ENCODE results near the gene TRIM56.
A peak's percentile ranks its signal among the peaks of the same experiment; 100 is the strongest.
"Not testable (repeated sequence)": the region's sequence is repeated elsewhere in the genome, so short reads cannot be mapped to it uniquely, and the experiment has no call there.

TRIM56 gene

GRCh38 chr7:101088858-101089529 is 3.7 kb downstream of the TRIM56 start:
- FAIRE-seq (no peak), DNase-seq (ENCODE audit: low spot score) (no peak)

- FAIRE-seq (no peak), DNase-seq (ENCODE audit: low spot score) (no peak)
Measured at GRCh38 chr7:101089876-101090275, 4.6 kb downstream of the TRIM56 start.

- DNase-seq (ENCODE audit: low spot score); FAIRE-seq: not testable (repeated sequence)
Measured at GRCh38 chr7:101092266-101092905, 7.1 kb downstream of the TRIM56 start.

GRCh38 chr7:101093906-101094305 is 8.6 kb downstream of the TRIM56 start:
- FAIRE-seq, result peak; percentile 52
- DNase-seq (ENCODE audit: low spot score), result peak; percentile 62

- FAIRE-seq (no peak), DNase-seq (ENCODE audit: low spot score) (no peak)
Measured at GRCh38 chr7:101094376-101094775, 9.1 kb downstream of the TRIM56 start.

GRCh38 chr7:101094791-101095375 is 9.6 kb downstream of the TRIM56 start:
- peak; percentile 67 for DNase-seq (ENCODE audit: low spot score)
- FAIRE-seq, result no peak

- DNase-seq (ENCODE audit: low spot score) (no peak), FAIRE-seq (no peak)
Measured at GRCh38 chr7:101096331-101096956, 11.2 kb downstream of the TRIM56 start.

GRCh38 chr7:101096957-101097347 is 11.7 kb downstream of the TRIM56 start:
- DNase-seq (ENCODE audit: low spot score), result no peak
- no peak for FAIRE-seq

- DNase-seq (ENCODE audit: low spot score) (no peak), FAIRE-seq (no peak)
Measured at GRCh38 chr7:101097561-101097960, 12.3 kb downstream of the TRIM56 start.

- FAIRE-seq (peak; percentile 97), DNase-seq (ENCODE audit: low spot score) (peak; percentile 100)
Measured at GRCh38 chr7:101099969-101100781, 14.9 kb downstream of the TRIM56 start.

- FAIRE-seq, result no peak
- DNase-seq (ENCODE audit: low spot score), result peak; percentile 48
Measured at GRCh38 chr7:101100858-101101847, 15.9 kb downstream of the TRIM56 start.

- no peak for DNase-seq (ENCODE audit: low spot score)
- FAIRE-seq, result no peak
Measured at GRCh38 chr7:101102026-101102425, 16.7 kb downstream of the TRIM56 start.

- not testable (repeated sequence) for DNase-seq (ENCODE audit: low spot score); FAIRE-seq
Measured at GRCh38 chr7:101103701-101104100, 18.4 kb downstream of the TRIM56 start.

GRCh38 chr7:101104193-101104713 is 19.0 kb downstream of the TRIM56 start:
- no peak for DNase-seq (ENCODE audit: low spot score)
- FAIRE-seq, result no peak

- no peak for FAIRE-seq
- DNase-seq (ENCODE audit: low spot score), result peak; percentile 47
Measured at GRCh38 chr7:101104799-101105198, 19.5 kb downstream of the TRIM56 start.

- not testable (repeated sequence) for DNase-seq (ENCODE audit: low spot score); FAIRE-seq
Measured at GRCh38 chr7:101105248-101105647, 20.0 kb downstream of the TRIM56 start.

- FAIRE-seq (no peak), DNase-seq (ENCODE audit: low spot score) (no peak)
Measured at GRCh38 chr7:101106386-101106785, 21.1 kb downstream of the TRIM56 start.

- peak; percentile 95 for DNase-seq (ENCODE audit: low spot score)
- peak; percentile 81 for FAIRE-seq
Measured at GRCh38 chr7:101108330-101108857, 23.1 kb downstream of the TRIM56 start.

GRCh38 chr7:101108961-101109360 is 23.7 kb downstream of the TRIM56 start:
- FAIRE-seq (peak; percentile 59), DNase-seq (ENCODE audit: low spot score) (peak; percentile 91)

- no peak for FAIRE-seq
- no peak for DNase-seq (ENCODE audit: low spot score)
Measured at GRCh38 chr7:101109368-101109767, 24.1 kb downstream of the TRIM56 start.
